A549 (cell line): ENCODE measurements around the gene BCAS3. TPM values are rescaled to one million over a fixed set of nuclear protein-coding genes. Genes with fewer than 3 reads are reported as not detected.
A peak's percentile ranks its signal among the peaks of the same experiment; 100 is the strongest.

Experiments used
- ATAC-seq, 2 experiments: fragments of 200-7000 bp in 1 of 2; fragments of >200 bp in 1 of 2; cut with Nextera tagmentation in 1 of 2; cut with Tn5 transposase in 1 of 2; 3 replicates each; pipeline versions ENCODE4 v1.8.0 to v1.9.1; 2018 to 2020; ENCODE audit warnings: mild to moderate bottlenecking in 1 of 2, moderate library complexity in 1 of 2
- CTCF ChIA-PET: fragments of 300-600 bp; sonication (Branson Sonifier 250); formaldehyde crosslinking; extraction: SDS; loops from one replicate; lab custom pipeline; 2021; ENCODE audit warnings: antibody characterized with exemption, inconsistent platforms; lab: Yijun Ruan, JAX
- POLR2A ChIA-PET: fragments of 350-600 bp; formaldehyde crosslinking; extraction: SDS; loops from one replicate; lab custom pipeline; 2021; ENCODE audit warnings: antibody characterized with exemption, inconsistent platforms; lab: Yijun Ruan, JAX
- DNase-seq, 2 experiments: peaks; one replicate each; pipeline versions ENCODE4 v3.0.0 to v3.0.0-alpha.2; 2011 to 2016; ENCODE audit warnings: low read depth in 1 of 2, low spot score in 1 of 2
- FAIRE-seq: peaks from 2 replicates; lab custom pipeline; 2011; peaks lifted over from hg19 to GRCh38; lab: Jason Lieb, UNC
- H3K27ac ChIP-seq, 2 experiments: fragments of >200 bp; sonication (Bioruptor Twin); formaldehyde crosslinking; 3 replicates each; pipeline ENCODE4 v1.5.1; 2016 to 2017
- H3K4me1 ChIP-seq: fragments of >200 bp; sonication (Bioruptor Twin); formaldehyde crosslinking; 3 replicates; pipeline ENCODE4 v1.6.1; 2016
- H3K4me2 ChIP-seq: fragments of >200 bp; sonication (Bioruptor Twin); formaldehyde crosslinking; 3 replicates; pipeline ENCODE4 v1.6.1; 2016
- H3K4me3 ChIP-seq: fragments of >200 bp; sonication (Bioruptor Twin); formaldehyde crosslinking; 3 replicates; pipeline ENCODE4 v1.5.1; 2016
- H3K9me3 ChIP-seq: fragments of >200 bp; sonication (Bioruptor Twin); formaldehyde crosslinking; 3 replicates; pipeline ENCODE4 v1.6.1; 2016
- BHLHE40 ChIP-seq: IDR thresholded peaks from 2 replicates; pipeline ENCODE4 v1.6.1; 2012; ENCODE audit warnings: low read depth, low read length, inconsistent platforms
- CBX2 ChIP-seq: fragments of 200-600 bp; sonication (generic); IDR thresholded peaks from 2 replicates; pipeline ENCODE4 v1.6.1; 2016; ENCODE audit warnings: low read depth, mild to moderate bottlenecking, borderline replicate concordance
- CEBPB ChIP-seq, 2 experiments: fragments of >200 bp in 1 of 2; sonication (Bioruptor Twin) in 1 of 2; formaldehyde crosslinking in 1 of 2; IDR thresholded peaks; 2 replicates each; pipeline ENCODE4 v1.6.1; 2012 to 2016
- EHF ChIP-seq: fragments of 250-450 bp; sonication (Bioruptor Pico); IDR thresholded peaks from 2 replicates; pipeline ENCODE4 v1.5.0; 2020; ENCODE audit warnings: mild to moderate bottlenecking
- EHMT2 ChIP-seq: fragments of 200-600 bp; sonication (generic); IDR thresholded peaks from 2 replicates; pipeline ENCODE4 v1.6.1; 2016; ENCODE audit warnings: antibody characterized with exemption, low read depth, mild to moderate bottlenecking, moderate library complexity
- FOSB ChIP-seq: fragments of 250-450 bp; sonication (Bioruptor Pico); IDR thresholded peaks from 2 replicates; pipeline ENCODE4 v1.5.0; 2020; ENCODE audit warnings: mild to moderate bottlenecking, moderate library complexity
- FOXS1 ChIP-seq: fragments of 250-450 bp; sonication (Bioruptor Pico); IDR thresholded peaks from 2 replicates; pipeline ENCODE4 v1.5.0; 2020; ENCODE audit warnings: mild to moderate bottlenecking, moderate library complexity
- GATA3 ChIP-seq: IDR thresholded peaks from 2 replicates; pipeline ENCODE4 v1.6.1; 2012; ENCODE audit warnings: borderline replicate concordance
- HOXA7 ChIP-seq: fragments of 250-450 bp; sonication (Bioruptor Pico); IDR thresholded peaks from 2 replicates; pipeline ENCODE4 v1.5.0; 2020; ENCODE audit warnings: mild to moderate bottlenecking, moderate library complexity
- KDM1A ChIP-seq: fragments of 200-600 bp; sonication (generic); IDR thresholded peaks from 2 replicates; pipeline ENCODE4 v1.6.1; 2016; ENCODE audit warnings: low read depth, mild to moderate bottlenecking
- KDM5A ChIP-seq: fragments of 200-600 bp; sonication (generic); IDR thresholded peaks from 2 replicates; pipeline ENCODE4 v1.6.1; 2016; ENCODE audit warnings: antibody characterized with exemption, mild to moderate bottlenecking
- MAZ ChIP-seq: fragments of 150-350 bp; IDR thresholded peaks from 2 replicates; pipeline ENCODE4 v1.6.1; 2014; ENCODE audit warnings: antibody characterized with exemption, low read depth, low read length, borderline replicate concordance
- MYC ChIP-seq: IDR thresholded peaks from 2 replicates; pipeline ENCODE4 v1.6.1; 2012; ENCODE audit warnings: mild to moderate bottlenecking, inconsistent platforms, low read length, improper control_type of control experiment, borderline replicate concordance
- NFE2L2 ChIP-seq: fragments of 150-350 bp; conservative IDR thresholded peaks from 2 replicates; pipeline ENCODE4 v1.6.1; 2014; ENCODE audit warnings: low read length
- NPAS2 ChIP-seq: fragments of 250-450 bp; sonication (Bioruptor Pico); IDR thresholded peaks from 2 replicates; pipeline ENCODE4 v1.8.0; 2022; ENCODE audit warnings: mild to moderate bottlenecking, moderate library complexity, borderline replicate concordance
- PHF8 ChIP-seq: fragments of 200-600 bp; sonication (generic); IDR thresholded peaks from 2 replicates; pipeline ENCODE4 v1.6.1; 2016; ENCODE audit warnings: low read depth, mild to moderate bottlenecking, antibody characterized with exemption, moderate library complexity, borderline replicate concordance
- RAD21 ChIP-seq, 2 experiments: fragments of >200 bp in 1 of 2; sonication (Bioruptor Twin) in 1 of 2; formaldehyde crosslinking in 1 of 2; IDR thresholded peaks in 1 of 2; conservative IDR thresholded peaks in 1 of 2; 2 replicates in 1 of 2; 3 replicates in 1 of 2; pipeline ENCODE4 v1.6.1; 2012 to 2018; ENCODE audit warnings: inconsistent platforms in 1 of 2
- RCOR1 ChIP-seq: fragments of 150-350 bp; IDR thresholded peaks from 2 replicates; pipeline ENCODE4 v1.6.1; 2014; ENCODE audit warnings: antibody characterized with exemption, low read length, low read depth
- SMC3 ChIP-seq: fragments of >200 bp; sonication (Bioruptor Twin); formaldehyde crosslinking; IDR thresholded peaks from 3 replicates; pipeline ENCODE4 v1.6.1; 2018; ENCODE audit warnings: inconsistent platforms
- SREBF2 ChIP-seq: fragments of 450-650 bp; IDR thresholded peaks from 2 replicates; pipeline ENCODE4 v1.6.1; 2014; ENCODE audit warnings: mild to moderate bottlenecking, moderate library complexity
- ZNF302 ChIP-seq: fragments of 250-450 bp; sonication (Bioruptor Pico); IDR thresholded peaks from 2 replicates; pipeline ENCODE4 v1.9.0; 2021; ENCODE audit warnings: inconsistent platforms, mild to moderate bottlenecking, moderate library complexity
- WGBS: methylation state at CpG from one replicate; pipeline ENCODE4 v1.1.6; 2017; ENCODE audit errors: missing lambda C conversion rate; 5-methylcytosine and 5-hydroxymethylcytosine counted together
- polyA plus RNA-seq, 4 experiments: library from polyadenylated mRNA; depleted of rRNA in 3 of 4; stranded (reverse); fragments of >200 nt; fragmentation: RNase III in 1 of 4; extraction: RNeasy Plus Mini Kit Qiagen cat#74134 plus additional on column Dnase treatment in 1 of 4; gene quantifications; 2 replicates in 3 of 4; 3 replicates in 1 of 4; pipeline ENCODE4 v1.2.3, GENCODE V29; 2011 to 2017
- TF ChIP-seq, protein P1 (sequence below): fragments of >200 bp; sonication (Bioruptor Twin); formaldehyde crosslinking; IDR thresholded peaks from 3 replicates; pipeline ENCODE4 v1.6.1; 2016
- TF ChIP-seq, protein P2 (sequence below): fragments of 200-600 bp; sonication (generic); IDR thresholded peaks from 2 replicates; pipeline ENCODE4 v1.6.1; 2016; ENCODE audit warnings: antibody characterized with exemption, mild to moderate bottlenecking, moderate library complexity

BCAS3 gene
- polyA plus RNA-seq, 2 of the 4 experiments (the other 2 are of a cell fraction) = 14.7 to 43.4 TPM

DNA sequence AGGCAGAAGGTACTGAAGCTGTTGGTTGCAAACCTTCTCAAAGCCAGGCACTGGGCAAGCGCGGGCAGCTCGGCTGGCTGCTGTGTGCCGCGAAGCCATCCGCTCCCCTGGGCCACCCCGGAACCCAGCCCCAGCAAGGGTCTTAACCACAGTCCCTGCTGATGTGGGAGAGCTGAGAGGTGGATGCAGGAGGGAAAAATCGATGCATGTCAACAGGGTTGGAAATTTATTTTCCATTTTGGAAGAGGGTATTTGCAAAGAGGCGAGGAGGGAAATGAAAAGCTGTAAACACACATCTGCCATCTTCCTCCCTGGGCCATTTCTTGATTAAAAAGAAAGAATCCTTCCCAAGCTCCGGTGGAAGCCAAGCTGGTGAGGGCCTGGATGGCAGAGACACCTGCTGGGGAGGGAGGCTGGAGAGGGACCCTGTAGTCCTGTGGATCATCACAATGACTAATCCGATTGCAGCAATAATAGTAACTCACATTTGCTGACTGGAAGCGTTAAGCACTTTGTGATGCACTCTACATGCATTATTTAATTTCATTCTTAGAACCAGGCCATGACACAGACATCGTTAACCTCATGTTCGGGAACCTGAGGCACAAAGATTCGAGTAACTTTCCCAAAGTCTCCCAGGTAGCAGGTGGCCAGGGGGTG, 708.1 kb downstream of the BCAS3 start:
- FAIRE-seq = no peak
- Histone ChIP-seq H3K27ac (no peak overlapping the region), H3K9me3 (no peaks in the 10 kb centered on the region), H3K4me3 (no peak overlapping the region), H3K4me1 (no peaks in the 10 kb centered on the region), H3K4me2 (no peak overlapping the region)
- POLR2A ChIA-PET = no interaction called here
- 88% methylated on average over 15 of the region's 15 CpGs for WGBS
- TF ChIP-seq KDM5A (no peak), MAZ (no peak), SREBF2 (no peak), SMC3 (no peak; the same call in 2 of the 3 replicates), NFE2L2 (no peak), RAD21 (conservative IDR thresholded peaks at IDR 0.05 in 1 of 2, IDR thresholded peaks at IDR 0.05 in 1 of 2) (peak in 1 of 2 experiments; percentile 23; a peak in 1 of 5 replicates)
- CTCF ChIA-PET = interaction anchor here (0.6 to 1.8 kb wide), 9 partner anchors 27 to 665 kb away, joined by 3 to 5 read pairs (median 3); no protein-coding TSS in a partner anchor
- ATAC-seq = no peak
- DNase-seq = no peak

GRCh38 chr17:61386251-61386650, 708.6 kb downstream of the BCAS3 start:
- ChIA-PET CTCF (interaction anchor here (0.6 to 1.8 kb wide), 8 partner anchors 12 to 415 kb away, joined by 3 to 5 read pairs (median 4); partner anchors contain the start of gene TBX2), POLR2A (no interaction called here)
- no peak for FAIRE-seq

DNA sequence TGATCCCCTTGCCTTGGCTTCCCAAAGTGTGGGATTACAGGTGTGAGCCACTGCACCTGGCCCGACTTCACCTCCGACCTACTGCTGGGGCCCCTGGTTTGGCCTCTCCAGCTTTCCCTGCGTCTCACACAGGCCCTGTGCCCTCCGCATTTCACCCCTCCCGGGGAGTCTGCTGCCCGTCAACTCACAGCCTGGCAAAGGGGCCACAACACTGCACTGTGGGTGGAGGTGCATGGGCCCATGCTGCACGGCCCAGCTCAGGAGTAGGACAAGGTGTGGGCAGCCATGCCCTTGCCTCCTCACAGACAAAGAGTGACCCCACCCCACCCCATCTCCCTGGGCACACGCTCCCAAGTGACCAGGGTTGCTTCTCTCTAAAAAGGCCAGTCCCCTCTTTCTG, 709.4 kb downstream of the BCAS3 start:
- H3K4me3 ChIP-seq = no peak overlapping the region
- no peaks in the 10 kb centered on the region for H3K9me3 ChIP-seq
- no peak overlapping the region for H3K27ac ChIP-seq
- H3K4me2 ChIP-seq = no peak overlapping the region
- FAIRE-seq (no peak), DNase-seq (no peak), ATAC-seq (no peak)
- WGBS = 89% methylated on average over 8 of the region's 8 CpGs
- CTCF ChIA-PET = interaction anchor here (0.9 to 1.8 kb wide), 9 partner anchors 12 to 415 kb away, joined by 3 to 5 read pairs (median 4); partner anchors contain the start of gene TBX2
- TF ChIP-seq GATA3 (no peak), PHF8 (no peak), EHMT2 (no peak), NFE2L2 (no peak), CEBPB (IDR thresholded peaks at IDR 0.05) (no peak), HOXA7 (CRISPR knock-in tag) (no peak), NPAS2 (CRISPR knock-in tag) (no peak), CBX2 (no peak), FOSB (CRISPR knock-in tag) (no peak), KDM1A (no peak), RCOR1 (no peak), BHLHE40 (no peak), ZNF302 (no peak), MYC (no peak), FOXS1 (CRISPR knock-in tag) (no peak)
- TF ChIP-seq, protein P1, sequence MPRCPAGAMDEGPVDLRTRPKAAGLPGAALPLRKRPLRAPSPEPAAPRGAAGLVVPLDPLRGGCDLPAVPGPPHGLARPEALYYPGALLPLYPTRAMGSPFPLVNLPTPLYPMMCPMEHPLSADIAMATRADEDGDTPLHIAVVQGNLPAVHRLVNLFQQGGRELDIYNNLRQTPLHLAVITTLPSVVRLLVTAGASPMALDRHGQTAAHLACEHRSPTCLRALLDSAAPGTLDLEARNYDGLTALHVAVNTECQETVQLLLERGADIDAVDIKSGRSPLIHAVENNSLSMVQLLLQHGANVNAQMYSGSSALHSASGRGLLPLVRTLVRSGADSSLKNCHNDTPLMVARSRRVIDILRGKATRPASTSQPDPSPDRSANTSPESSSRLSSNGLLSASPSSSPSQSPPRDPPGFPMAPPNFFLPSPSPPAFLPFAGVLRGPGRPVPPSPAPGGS = no peak
- POLR2A ChIA-PET = no interaction called here
- H3K4me1 ChIP-seq = no peaks in the 10 kb centered on the region

More at GRCh38 chr17:61386251-61386650, 708.6 kb downstream of the BCAS3 start:
- no peak overlapping the region for H3K4me2 ChIP-seq
- H3K4me3 ChIP-seq = no peak overlapping the region
- WGBS = 89% methylated on average over 6 of the region's 6 CpGs
- TF ChIP-seq, protein P2, sequence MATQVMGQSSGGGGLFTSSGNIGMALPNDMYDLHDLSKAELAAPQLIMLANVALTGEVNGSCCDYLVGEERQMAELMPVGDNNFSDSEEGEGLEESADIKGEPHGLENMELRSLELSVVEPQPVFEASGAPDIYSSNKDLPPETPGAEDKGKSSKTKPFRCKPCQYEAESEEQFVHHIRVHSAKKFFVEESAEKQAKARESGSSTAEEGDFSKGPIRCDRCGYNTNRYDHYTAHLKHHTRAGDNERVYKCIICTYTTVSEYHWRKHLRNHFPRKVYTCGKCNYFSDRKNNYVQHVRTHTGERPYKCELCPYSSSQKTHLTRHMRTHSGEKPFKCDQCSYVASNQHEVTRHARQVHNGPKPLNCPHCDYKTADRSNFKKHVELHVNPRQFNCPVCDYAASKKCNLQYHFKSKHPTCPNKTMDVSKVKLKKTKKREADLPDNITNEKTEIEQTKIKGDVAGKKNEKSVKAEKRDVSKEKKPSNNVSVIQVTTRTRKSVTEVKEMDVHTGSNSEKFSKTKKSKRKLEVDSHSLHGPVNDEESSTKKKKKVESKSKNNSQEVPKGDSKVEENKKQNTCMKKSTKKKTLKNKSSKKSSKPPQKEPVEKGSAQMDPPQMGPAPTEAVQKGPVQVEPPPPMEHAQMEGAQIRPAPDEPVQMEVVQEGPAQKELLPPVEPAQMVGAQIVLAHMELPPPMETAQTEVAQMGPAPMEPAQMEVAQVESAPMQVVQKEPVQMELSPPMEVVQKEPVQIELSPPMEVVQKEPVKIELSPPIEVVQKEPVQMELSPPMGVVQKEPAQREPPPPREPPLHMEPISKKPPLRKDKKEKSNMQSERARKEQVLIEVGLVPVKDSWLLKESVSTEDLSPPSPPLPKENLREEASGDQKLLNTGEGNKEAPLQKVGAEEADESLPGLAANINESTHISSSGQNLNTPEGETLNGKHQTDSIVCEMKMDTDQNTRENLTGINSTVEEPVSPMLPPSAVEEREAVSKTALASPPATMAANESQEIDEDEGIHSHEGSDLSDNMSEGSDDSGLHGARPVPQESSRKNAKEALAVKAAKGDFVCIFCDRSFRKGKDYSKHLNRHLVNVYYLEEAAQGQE = no peak
- TF ChIP-seq EHF = no peak
- ATAC-seq (no peak), DNase-seq (no peak)
- no peak overlapping the region for H3K27ac ChIP-seq
- H3K9me3 ChIP-seq = no peaks in the 10 kb centered on the region
- H3K4me1 ChIP-seq = no peaks in the 10 kb centered on the region
